ENCODE results near the gene OR13A1. TPM values are rescaled to one million over a fixed set of nuclear protein-coding genes. Genes with fewer than 3 reads are reported as not detected.
"Not testable (repeated sequence)": the region's sequence is repeated elsewhere in the genome, so short reads cannot be mapped to it uniquely, and the experiment has no call there.

The OR13A1 gene
- total RNA-seq, 1 experiment from 2014 or later = not detected

- H3K4me3 ChIP-seq (ENCODE audit: low read depth, low read length) = no peak overlapping the region
- intact Hi-C loops (cut with micrococcal nuclease; ENCODE audit: unreplicated experiment) = no loop called here
- no TSS peak for BruUV-seq (replicated peaks)
- Mint-ChIP-seq H3K4me1 (ENCODE audit: low read depth, unreplicated experiment) (no peaks in the 10 kb centered on the region), H3K4me3 (ENCODE audit: unreplicated experiment) (no peak overlapping the region), H3K27ac (ENCODE audit: unreplicated experiment) (no peak overlapping the region), H3K27me3 (ENCODE audit: insufficient read depth, unreplicated experiment) (peaks cover 30% of the 10 kb centered on the region), H3K36me3 (ENCODE audit: insufficient read depth, unreplicated experiment) (no peaks in the 10 kb centered on the region), H3K9me3 (ENCODE audit: unreplicated experiment) (peaks cover 9% of the 10 kb centered on the region)
- TF ChIP-seq CTCF (IDR thresholded peaks at IDR 0.05; ENCODE audit: insufficient read depth in 1 of 2, low read depth in 1 of 2, low read length in 1 of 2, severe bottlenecking in 1 of 2, unreplicated experiment in 1 of 2) = peak; percentile 7 to 26
- DNase-seq = no peak
- ChIA-PET CTCF (no interaction called here), POLR2A (no interaction called here)
- H3K36me3 ChIP-seq (ENCODE audit: control insufficient read depth, insufficient read depth, low read length) = no peaks in the 10 kb centered on the region
- H3K9me3 ChIP-seq = no peaks in the 10 kb centered on the region
- no peaks in the 10 kb centered on the region for H3K4me1 ChIP-seq
- no peaks in the 10 kb centered on the region for H3K27me3 ChIP-seq (replicated peaks; ENCODE audit: control insufficient read depth, insufficient read depth, low read length)
These were observed 6.7 kb downstream of the OR13A1 start for GRCh38 chr10:45308707-45309106.

- Histone ChIP-seq H3K4me3 (ENCODE audit: low read depth, low read length) (no peak overlapping the region), H3K9me3 (no peaks in the 10 kb centered on the region), H3K27me3 (replicated peaks; ENCODE audit: control insufficient read depth, insufficient read depth, low read length) (0 out of 2 replicates have a peak, but pooled peaks cover 2% of the 10 kb centered on the region), H3K36me3 (ENCODE audit: control insufficient read depth, insufficient read depth, low read length) (no peaks in the 10 kb centered on the region), H3K4me1 (no peaks in the 10 kb centered on the region)
- no peaks in the 10 kb centered on the region for H3K4me1 Mint-ChIP-seq (ENCODE audit: low read depth, unreplicated experiment)
- no peak for DNase-seq
- CTCF ChIA-PET = no interaction called here
- intact Hi-C loops (cut with micrococcal nuclease; ENCODE audit: unreplicated experiment) = no loop called here
- no peak overlapping the region for H3K27ac Mint-ChIP-seq (ENCODE audit: unreplicated experiment)
- peaks cover 36% of the 10 kb centered on the region for H3K27me3 Mint-ChIP-seq (ENCODE audit: insufficient read depth, unreplicated experiment)
- no peaks in the 10 kb centered on the region for H3K36me3 Mint-ChIP-seq (ENCODE audit: insufficient read depth, unreplicated experiment)
- H3K4me3 Mint-ChIP-seq (ENCODE audit: unreplicated experiment) = no peak overlapping the region
- POLR2A ChIA-PET = no interaction called here
- H3K9me3 Mint-ChIP-seq (ENCODE audit: unreplicated experiment) = no peaks in the 10 kb centered on the region
- no TSS peak for BruUV-seq (replicated peaks)
- TF ChIP-seq CTCF (IDR thresholded peaks at IDR 0.05; ENCODE audit: insufficient read depth in 1 of 2, low read depth in 1 of 2, low read length in 1 of 2, severe bottlenecking in 1 of 2, unreplicated experiment in 1 of 2) = no peak
These were observed 12.8 kb downstream of the OR13A1 start for GRCh38 chr10:45302573-45302972.

- H3K9me3 ChIP-seq; intact Hi-C loops (cut with micrococcal nuclease; ENCODE audit: unreplicated experiment); H3K4me1 ChIP-seq; H3K4me3 Mint-ChIP-seq (ENCODE audit: unreplicated experiment); POLR2A ChIA-PET; H3K4me1 Mint-ChIP-seq (ENCODE audit: low read depth, unreplicated experiment); BruUV-seq (replicated peaks); H3K36me3 Mint-ChIP-seq (ENCODE audit: insufficient read depth, unreplicated experiment); H3K27me3 ChIP-seq (replicated peaks; ENCODE audit: control insufficient read depth, insufficient read depth, low read length); H3K27ac Mint-ChIP-seq (ENCODE audit: unreplicated experiment); H3K36me3 ChIP-seq (ENCODE audit: control insufficient read depth, insufficient read depth, low read length); CTCF ChIA-PET; DNase-seq; H3K4me3 ChIP-seq (ENCODE audit: low read depth, low read length); H3K9me3 Mint-ChIP-seq (ENCODE audit: unreplicated experiment): not testable (repeated sequence)
- H3K27me3 Mint-ChIP-seq (ENCODE audit: insufficient read depth, unreplicated experiment) = peaks cover 15% of the 10 kb centered on the region
These were observed 17.0 kb downstream of the OR13A1 start for GRCh38 chr10:45298341-45298955.

GRCh38 chr10:45294681-45295080 lies 20.7 kb downstream of the OR13A1 start:
- Mint-ChIP-seq H3K4me3 (ENCODE audit: unreplicated experiment) (no peak overlapping the region), H3K4me1 (ENCODE audit: low read depth, unreplicated experiment) (no peaks in the 10 kb centered on the region), H3K9me3 (ENCODE audit: unreplicated experiment) (no peaks in the 10 kb centered on the region), H3K27ac (ENCODE audit: unreplicated experiment) (no peak overlapping the region), H3K36me3 (ENCODE audit: insufficient read depth, unreplicated experiment) (no peaks in the 10 kb centered on the region), H3K27me3 (ENCODE audit: insufficient read depth, unreplicated experiment) (no peaks in the 10 kb centered on the region)
- ChIA-PET CTCF (no interaction called here), POLR2A (no interaction called here)
- H3K36me3 ChIP-seq (ENCODE audit: control insufficient read depth, insufficient read depth, low read length) = no peaks in the 10 kb centered on the region
- H3K4me1 ChIP-seq = no peaks in the 10 kb centered on the region
- no peak overlapping the region for H3K4me3 ChIP-seq (ENCODE audit: low read depth, low read length)
- H3K9me3 ChIP-seq = peaks cover 6% of the 10 kb centered on the region
- no peak for TF ChIP-seq CTCF (IDR thresholded peaks at IDR 0.05; ENCODE audit: insufficient read depth in 1 of 2, low read depth in 1 of 2, low read length in 1 of 2, severe bottlenecking in 1 of 2, unreplicated experiment in 1 of 2)
- intact Hi-C loops (cut with micrococcal nuclease; ENCODE audit: unreplicated experiment) = no loop called here
- no TSS peak for BruUV-seq (replicated peaks)
- no peak for DNase-seq
- no peaks in the 10 kb centered on the region for H3K27me3 ChIP-seq (replicated peaks; ENCODE audit: control insufficient read depth, insufficient read depth, low read length)

Measured in Caco-2 (cell line).